Measurements from ENCODE around the gene SH3PXD2A.
A peak's percentile ranks its signal among the peaks of the same experiment; 100 is the strongest.

SH3PXD2A gene

GRCh38 chr10:103834436-103835095, 20.8 kb downstream of the SH3PXD2A start:
- Histone ChIP-seq H3K27ac (peak overlapping the region; percentile 48), H3K36me3 (ENCODE audit: control insufficient read depth, insufficient read depth, low read length) (no peaks in the 10 kb centered on the region), H3K9ac (no peak overlapping the region), H3K79me2 (no peaks in the 10 kb centered on the region), H3K4me2 (ENCODE audit: low read length) (no peak overlapping the region), H2AFZ (no peak overlapping the region), H3K27me3 (ENCODE audit: control insufficient read depth, insufficient read depth, low read length) (no peaks in the 10 kb centered on the region), H3K4me3 (ENCODE audit: low read depth, low read length) (no peak overlapping the region), H3K9me3 (ENCODE audit: control insufficient read depth, low read length) (no peaks in the 10 kb centered on the region), H3K4me1 (no peaks in the 10 kb centered on the region)
- TF ChIP-seq CTCF (IDR thresholded peaks at IDR 0.05) = no peak

DNA sequence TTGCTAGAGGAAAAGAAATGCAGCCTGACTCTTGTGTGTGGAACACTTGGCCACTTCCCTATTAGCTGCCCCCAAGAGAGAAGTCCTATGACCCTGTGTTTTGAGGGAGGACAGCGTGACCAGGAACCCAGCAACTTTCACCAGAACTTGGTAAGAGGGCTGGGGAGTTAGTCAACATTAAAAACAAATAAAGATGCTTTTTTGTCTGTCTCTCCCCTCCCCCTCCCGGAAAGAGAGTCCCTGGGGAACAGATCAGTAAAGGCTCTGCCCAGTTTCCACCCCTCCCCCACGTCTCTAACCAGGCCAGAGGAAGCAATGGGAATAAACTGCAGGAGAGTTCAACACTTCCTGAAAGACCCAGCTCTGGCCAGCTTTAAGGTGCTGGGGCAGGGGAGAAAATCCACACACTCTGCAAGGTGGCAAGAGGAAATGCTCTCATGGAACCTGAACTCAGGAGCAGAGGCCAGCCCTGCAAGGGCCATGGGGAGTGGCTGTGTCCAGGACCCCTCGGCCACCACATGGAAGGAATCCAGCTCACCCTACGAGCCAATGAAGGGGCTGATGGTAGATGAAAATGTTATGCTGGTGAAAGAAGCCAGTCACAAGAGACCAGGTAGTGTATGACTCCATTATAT, 21.5 kb downstream of the SH3PXD2A start:
- Histone ChIP-seq H3K4me1 (no peaks in the 10 kb centered on the region), H3K27ac (peak overlapping the region; percentile 48), H3K79me2 (no peaks in the 10 kb centered on the region), H3K4me3 (ENCODE audit: low read depth, low read length) (no peak overlapping the region), H3K27me3 (ENCODE audit: control insufficient read depth, insufficient read depth, low read length) (no peaks in the 10 kb centered on the region), H3K4me2 (ENCODE audit: low read length) (no peak overlapping the region), H2AFZ (no peak overlapping the region), H3K9ac (no peak overlapping the region), H3K9me3 (ENCODE audit: control insufficient read depth, low read length) (no peaks in the 10 kb centered on the region), H3K36me3 (ENCODE audit: control insufficient read depth, insufficient read depth, low read length) (no peaks in the 10 kb centered on the region)
- no peak for TF ChIP-seq CTCF (IDR thresholded peaks at IDR 0.05)

- no peak overlapping the region for H3K4me2 ChIP-seq (ENCODE audit: low read length)
- no peaks in the 10 kb centered on the region for H3K4me1 ChIP-seq
- no peak overlapping the region for H3K4me3 ChIP-seq (ENCODE audit: low read depth, low read length)
- H3K9ac ChIP-seq = no peak overlapping the region
- no peak overlapping the region for H3K27ac ChIP-seq
- no peaks in the 10 kb centered on the region for H3K9me3 ChIP-seq (ENCODE audit: control insufficient read depth, low read length)
- TF ChIP-seq CTCF (IDR thresholded peaks at IDR 0.05) = no peak
- H3K79me2 ChIP-seq = no peaks in the 10 kb centered on the region
- H2AFZ ChIP-seq = no peak overlapping the region
- no peaks in the 10 kb centered on the region for H3K27me3 ChIP-seq (ENCODE audit: control insufficient read depth, insufficient read depth, low read length)
- no peaks in the 10 kb centered on the region for H3K36me3 ChIP-seq (ENCODE audit: control insufficient read depth, insufficient read depth, low read length)
Measured at GRCh38 chr10:103832806-103833205, 22.6 kb downstream of the SH3PXD2A start.

- Histone ChIP-seq H3K27ac (no peak overlapping the region), H2AFZ (no peak overlapping the region), H3K79me2 (no peaks in the 10 kb centered on the region), H3K27me3 (ENCODE audit: control insufficient read depth, insufficient read depth, low read length) (no peaks in the 10 kb centered on the region), H3K4me1 (no peaks in the 10 kb centered on the region), H3K4me3 (ENCODE audit: low read depth, low read length) (no peak overlapping the region), H3K9me3 (ENCODE audit: control insufficient read depth, low read length) (no peaks in the 10 kb centered on the region), H3K36me3 (ENCODE audit: control insufficient read depth, insufficient read depth, low read length) (no peaks in the 10 kb centered on the region), H3K9ac (no peak overlapping the region), H3K4me2 (ENCODE audit: low read length) (no peak overlapping the region)
- no peak for TF ChIP-seq CTCF (IDR thresholded peaks at IDR 0.05)
Measured at GRCh38 chr10:103829838-103830465, 25.4 kb downstream of the SH3PXD2A start.

Measured in parathyroid adenoma (tissue), 2 donors.